GM19395 (cell line): ENCODE results near the gene NUP210.

Experiments used
- ATAC-seq: cut with Tn5 transposase; IDR thresholded peaks from one replicate; pipeline ENCODE4 v1.9.1; 2021; ENCODE audit warnings: mild to moderate bottlenecking, moderate library complexity; ENCODE audit not compliant: unreplicated experiment

NUP210 gene

GRCh38 chr3:13353506-13353905 is 66.6 kb downstream of the NUP210 start:
- no peak for ATAC-seq

DNA sequence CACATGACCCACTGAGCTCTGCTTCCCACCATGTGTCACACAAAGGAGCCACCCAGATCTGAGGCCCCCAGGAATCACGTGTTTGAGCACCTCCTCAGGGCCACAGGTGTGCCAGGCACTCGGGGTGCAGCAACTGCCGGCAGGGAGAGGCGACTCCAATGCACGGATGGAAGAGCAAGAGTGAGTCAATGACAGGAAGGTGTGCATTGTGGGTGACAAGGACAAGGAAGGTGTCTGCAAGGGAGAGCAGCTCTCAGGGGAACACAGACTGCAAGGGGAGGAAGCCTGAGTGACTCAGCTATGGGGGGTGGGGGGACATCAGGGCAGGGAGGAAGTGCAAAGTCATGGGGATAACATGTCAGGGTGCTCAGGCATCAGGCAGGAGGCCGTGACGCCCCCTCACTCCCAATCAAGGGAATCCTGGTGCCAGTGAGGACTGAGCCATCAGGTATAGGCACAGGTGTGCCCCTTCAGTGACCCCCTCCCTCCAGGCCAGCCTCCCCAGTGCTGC is 67.4 kb downstream of the NUP210 start:
- no peak for ATAC-seq

DNA sequence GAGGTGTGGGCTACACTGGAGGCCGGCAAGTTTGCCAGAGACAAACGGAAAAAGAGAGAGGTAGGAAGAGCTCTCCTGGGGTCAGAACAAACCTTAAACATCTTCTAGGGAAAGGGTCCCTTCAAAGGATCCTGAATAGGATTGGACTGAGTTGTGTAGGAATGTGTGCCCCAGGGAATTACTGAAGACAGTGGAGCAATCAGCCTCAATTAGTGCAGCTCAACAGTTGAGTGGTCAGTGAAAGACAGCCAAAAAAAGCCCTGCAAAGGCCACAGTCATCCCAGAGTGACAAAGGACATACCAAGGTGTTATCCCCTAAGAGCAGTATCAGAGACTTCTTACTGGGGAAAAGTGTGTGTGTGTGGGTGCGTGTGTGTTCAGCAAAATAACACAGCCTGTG is 70.3 kb downstream of the NUP210 start:
- ATAC-seq, result no peak

DNA sequence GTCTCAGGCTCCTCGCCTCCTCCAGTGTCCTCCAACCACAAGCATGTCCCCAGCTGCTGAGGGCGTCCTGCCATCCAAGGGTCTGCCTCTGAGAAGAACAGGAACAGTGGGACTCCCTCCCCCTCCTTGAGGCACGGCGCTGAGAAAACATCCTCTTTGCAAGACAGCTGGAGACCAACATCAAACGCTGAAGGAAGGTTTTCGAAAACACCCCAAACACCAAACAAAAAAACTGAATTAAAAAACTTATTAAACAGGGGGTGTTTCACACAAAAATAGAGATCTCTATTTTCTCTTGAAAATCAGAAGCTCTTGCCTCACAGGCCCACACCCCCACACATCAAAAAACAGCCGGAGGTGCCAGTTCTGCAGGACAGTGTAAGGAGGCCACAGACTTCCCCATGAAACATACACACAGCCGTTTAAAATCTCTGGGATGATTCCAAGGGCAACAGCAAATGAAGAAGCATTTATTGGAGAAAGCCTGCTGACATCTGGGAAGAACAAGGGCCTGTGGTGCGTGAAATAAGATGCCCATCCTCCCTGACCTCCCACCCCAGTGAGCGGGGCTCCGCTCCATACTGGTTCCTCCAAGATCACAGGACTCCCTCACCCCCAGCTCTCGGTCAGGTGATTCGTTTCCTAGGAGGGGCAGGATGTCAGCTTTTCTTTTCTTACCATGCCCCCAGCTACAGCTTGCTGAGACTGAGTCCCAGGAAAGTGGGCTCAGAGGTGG is 71.3 kb downstream of the NUP210 start:
- ATAC-seq, result no peak

- no peak for ATAC-seq
These were observed 72.0 kb downstream of the NUP210 start for GRCh38 chr3:13348100-13348499.

DNA sequence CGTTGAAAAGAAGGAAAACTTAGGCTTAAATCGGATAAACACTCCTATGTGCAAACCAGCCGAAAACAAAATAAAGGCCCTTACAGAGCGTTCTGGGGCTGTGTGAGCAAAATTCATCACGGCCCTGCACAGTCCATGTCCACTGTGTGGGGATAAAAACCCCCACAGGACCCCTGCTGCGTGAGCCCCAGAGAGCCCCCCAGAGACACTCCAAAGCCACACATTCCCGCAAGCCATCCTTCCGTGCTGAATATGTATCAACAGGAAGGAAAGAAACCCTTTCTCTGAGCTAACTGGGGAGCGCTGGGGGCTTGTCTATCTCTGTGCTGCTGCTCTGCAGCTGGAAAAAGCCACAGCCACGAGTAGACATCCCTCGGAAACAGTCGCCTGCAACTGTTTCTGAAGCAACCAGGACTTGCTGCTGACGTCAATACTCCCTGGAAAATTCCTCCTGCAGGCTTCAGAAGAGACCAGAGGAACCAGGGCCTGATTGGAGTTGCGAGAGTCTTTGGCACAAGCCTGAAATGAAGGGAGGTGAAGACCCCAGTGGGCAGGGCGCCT is 72.7 kb downstream of the NUP210 start:
- no peak for ATAC-seq

GRCh38 chr3:13346481-13347389 is 73.4 kb downstream of the NUP210 start:
- ATAC-seq, result no peak

GRCh38 chr3:13345772-13346171 is 74.3 kb downstream of the NUP210 start:
- no peak for ATAC-seq

GRCh38 chr3:13345284-13345683 is 74.8 kb downstream of the NUP210 start:
- no peak for ATAC-seq

DNA sequence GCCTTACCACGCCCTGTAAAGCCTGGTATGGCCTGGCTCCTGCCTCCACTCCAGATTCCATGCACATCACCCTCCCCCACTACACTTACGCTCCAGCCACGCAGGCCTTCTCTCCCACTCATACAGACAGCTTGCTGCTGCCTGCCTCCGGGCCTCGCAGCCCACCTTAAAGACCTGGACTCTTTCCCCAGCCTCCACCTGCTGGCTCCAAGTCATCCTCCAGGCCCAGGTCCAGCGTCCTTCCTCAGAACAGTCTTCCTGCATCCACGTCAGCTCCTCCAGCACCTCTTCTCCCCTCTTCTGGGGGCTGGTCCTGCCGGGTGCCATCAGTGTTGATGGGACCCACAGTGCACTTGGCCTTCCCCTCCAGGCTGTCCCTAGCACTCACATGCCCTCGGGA is 75.5 kb downstream of the NUP210 start:
- no peak for ATAC-seq

DNA sequence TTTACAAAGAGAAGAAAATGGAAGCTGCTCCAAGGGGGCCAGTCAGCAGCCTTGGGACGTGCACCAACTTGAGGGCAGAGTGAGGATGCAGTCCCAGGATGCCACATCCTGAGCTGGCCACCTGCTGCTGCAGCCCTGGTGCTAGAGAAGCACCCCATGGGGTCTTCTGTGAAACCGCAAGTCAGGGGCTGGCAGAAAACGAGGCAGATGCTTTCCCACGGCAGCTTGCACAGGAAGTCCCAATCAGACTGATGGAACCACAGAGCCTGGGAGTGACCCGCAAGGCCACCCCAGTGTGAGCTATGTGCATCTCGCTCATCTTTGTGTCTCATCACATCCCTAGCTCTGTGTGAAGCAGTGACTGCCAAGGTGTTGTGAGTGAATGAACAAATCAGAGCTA is 76.5 kb downstream of the NUP210 start:
- no peak for ATAC-seq

DNA sequence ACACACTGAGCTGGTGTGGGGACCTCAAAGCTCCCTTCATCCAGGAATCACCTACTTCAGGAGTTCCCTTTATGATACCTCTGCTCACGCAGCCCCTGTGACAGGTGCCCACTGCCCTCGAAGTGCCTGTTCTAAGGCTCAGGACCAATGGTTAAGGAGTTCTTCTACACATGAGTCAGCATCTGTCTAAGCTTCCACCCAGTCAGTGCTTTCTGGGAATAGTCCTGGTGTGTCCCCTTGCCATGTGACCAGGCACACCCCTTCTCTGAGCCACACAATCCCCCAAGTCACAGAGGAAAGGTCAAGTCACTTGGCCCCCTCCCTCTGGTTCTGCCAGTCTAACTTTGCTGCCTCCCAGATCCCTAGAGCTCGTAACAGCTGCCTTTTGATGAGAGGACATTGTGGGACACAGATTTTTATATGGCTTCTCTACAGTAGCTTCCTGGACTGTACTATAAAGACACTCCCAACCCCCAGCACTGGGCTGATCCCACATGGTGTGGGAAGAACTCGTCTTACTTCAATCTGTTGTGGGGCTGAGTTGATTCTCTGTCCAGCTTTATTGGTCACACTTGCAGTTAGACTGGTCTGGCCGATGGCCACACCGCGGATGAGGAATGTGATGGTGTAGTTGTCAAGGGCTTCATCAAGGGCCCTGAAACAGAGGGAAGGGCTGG is 78.8 kb downstream of the NUP210 start:
- ATAC-seq, result no peak

DNA sequence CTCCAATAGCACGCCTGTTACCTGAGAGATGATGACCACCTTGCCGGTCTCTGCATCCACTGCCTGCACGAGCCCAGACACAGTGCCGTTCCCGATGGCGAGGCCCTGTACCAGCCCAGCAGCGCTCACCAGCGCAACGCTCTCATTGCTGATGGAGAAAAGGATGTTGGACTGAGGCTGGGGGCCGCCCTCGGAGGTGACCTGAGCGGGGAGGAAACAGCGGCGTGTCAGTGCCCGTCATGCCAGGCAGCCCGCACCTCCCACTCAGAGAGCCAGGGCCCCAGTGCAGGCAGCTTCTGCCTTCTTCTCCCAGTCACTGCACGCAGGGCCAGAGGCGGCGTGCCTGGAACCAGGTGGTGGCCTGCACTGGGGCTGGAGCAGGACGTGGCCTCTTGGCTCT is 80.3 kb downstream of the NUP210 start:
- ATAC-seq, result no peak

GRCh38 chr3:13338996-13339395 is 81.1 kb downstream of the NUP210 start:
- ATAC-seq, result no peak

DNA sequence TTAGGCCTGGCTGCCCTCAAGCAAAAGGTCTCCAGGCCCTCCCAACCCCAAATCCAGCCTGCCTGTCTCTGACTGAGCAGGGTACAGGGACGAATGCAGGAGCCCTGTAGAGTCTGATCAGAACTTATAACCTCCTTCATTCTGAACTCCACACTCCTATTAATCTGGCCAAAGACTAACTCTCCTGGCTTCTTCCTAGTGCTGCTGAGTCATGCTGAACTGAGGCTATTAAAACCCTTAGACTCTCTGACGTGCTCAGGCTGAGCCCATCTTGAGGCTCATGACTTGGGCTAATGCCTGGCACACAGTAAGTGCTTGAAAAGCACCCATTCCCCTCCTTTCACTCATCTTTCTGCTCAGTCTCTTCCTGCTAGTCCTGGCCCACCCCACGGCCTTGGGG is 81.9 kb downstream of the NUP210 start:
- no peak for ATAC-seq

GRCh38 chr3:13336592-13336991 is 83.5 kb downstream of the NUP210 start:
- ATAC-seq, result no peak

GRCh38 chr3:13335503-13335902 is 84.6 kb downstream of the NUP210 start:
- no peak for ATAC-seq

DNA sequence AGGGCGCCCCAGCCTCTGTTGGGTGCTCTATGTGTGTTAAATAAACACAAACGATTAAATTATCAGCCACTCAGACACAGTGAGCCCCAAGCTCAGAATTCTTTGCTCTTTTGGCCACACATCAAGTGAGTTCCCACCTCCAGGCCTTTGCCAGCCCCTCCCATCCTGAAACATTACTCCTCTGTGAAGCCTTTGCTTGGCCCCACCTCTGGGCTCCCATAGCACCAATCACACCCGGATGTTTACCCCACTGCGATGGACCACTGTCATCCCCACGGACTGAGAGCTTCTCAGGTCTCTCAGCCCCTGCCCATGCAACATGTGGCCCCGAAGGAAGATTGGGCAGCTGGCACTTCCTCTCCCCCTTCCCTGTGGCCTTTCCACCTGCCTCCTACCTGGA is 85.1 kb downstream of the NUP210 start:
- ATAC-seq, result no peak

GRCh38 chr3:13333236-13333897 is 86.8 kb downstream of the NUP210 start:
- ATAC-seq, result no peak

- peak; percentile 8 for ATAC-seq
These were observed 87.4 kb downstream of the NUP210 start for GRCh38 chr3:13332740-13333139.

GRCh38 chr3:13332158-13332557 is 88.0 kb downstream of the NUP210 start:
- ATAC-seq, result peak; percentile 96
